Measurements from ENCODE around the gene LIMD2. TPM values are rescaled to one million over a fixed set of nuclear protein-coding genes. Genes with fewer than 3 reads are reported as not detected.

Gene LIMD2
- polyA plus RNA-seq, 1 of the 3 experiments (the other 2 are of a cell fraction): 78.0 TPM

GRCh38 chr17:63705657-63706056 lies 5.7 kb upstream of the LIMD2 start:
- H4K20me1 ChIP-seq (ENCODE audit: insufficient read depth): no peaks in the 10 kb centered on the region
- no peak for DNase-seq
- no peak overlapping the region for H2AFZ ChIP-seq (ENCODE audit: low read depth)
- H3F3A ChIP-seq (replicated peaks; ENCODE audit: insufficient read depth): peaks cover 9% of the 10 kb centered on the region
- H3K4me1 ChIP-seq (ENCODE audit: control insufficient read depth in 1 of 2, insufficient read depth in 2 of 2, low read depth in 1 of 2, low read length in 1 of 2): peaks cover 9 to 39% of the 10 kb centered on the region in 2 experiments; a peak in 2 of 4 replicates
- no peak for TF ChIP-seq EP300 (IDR thresholded peaks at IDR 0.05; ENCODE audit: borderline replicate concordance in 1 of 2, low read depth in 1 of 2, low read length in 1 of 2)
- no peak for TF ChIP-seq MEF2A (IDR thresholded peaks at IDR 0.05; ENCODE audit: borderline replicate concordance, low read depth)
- no peak for TF ChIP-seq EZH2phosphoT487 (IDR thresholded peaks at IDR 0.05; ENCODE audit: borderline replicate concordance, low read depth)
- TF ChIP-seq USF1 (IDR thresholded peaks at IDR 0.05; ENCODE audit: borderline replicate concordance, low read depth): no peak
- TF ChIP-seq RCOR1 (IDR thresholded peaks at IDR 0.05; ENCODE audit: low read length): no peak
- TF ChIP-seq TCF12 (IDR thresholded peaks at IDR 0.05): no peak
- TF ChIP-seq, protein P1, sequence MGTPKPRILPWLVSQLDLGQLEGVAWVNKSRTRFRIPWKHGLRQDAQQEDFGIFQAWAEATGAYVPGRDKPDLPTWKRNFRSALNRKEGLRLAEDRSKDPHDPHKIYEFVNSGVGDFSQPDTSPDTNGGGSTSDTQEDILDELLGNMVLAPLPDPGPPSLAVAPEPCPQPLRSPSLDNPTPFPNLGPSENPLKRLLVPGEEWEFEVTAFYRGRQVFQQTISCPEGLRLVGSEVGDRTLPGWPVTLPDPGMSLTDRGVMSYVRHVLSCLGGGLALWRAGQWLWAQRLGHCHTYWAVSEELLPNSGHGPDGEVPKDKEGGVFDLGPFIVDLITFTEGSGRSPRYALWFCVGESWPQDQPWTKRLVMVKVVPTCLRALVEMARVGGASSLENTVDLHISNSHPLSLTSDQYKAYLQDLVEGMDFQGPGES (IDR thresholded peaks at IDR 0.05; ENCODE audit: low read depth, low read length): no peak
- no peak for TF ChIP-seq NRF1 (IDR thresholded peaks at IDR 0.05; ENCODE audit: low read depth, low read length)
- TF ChIP-seq, protein P2, sequence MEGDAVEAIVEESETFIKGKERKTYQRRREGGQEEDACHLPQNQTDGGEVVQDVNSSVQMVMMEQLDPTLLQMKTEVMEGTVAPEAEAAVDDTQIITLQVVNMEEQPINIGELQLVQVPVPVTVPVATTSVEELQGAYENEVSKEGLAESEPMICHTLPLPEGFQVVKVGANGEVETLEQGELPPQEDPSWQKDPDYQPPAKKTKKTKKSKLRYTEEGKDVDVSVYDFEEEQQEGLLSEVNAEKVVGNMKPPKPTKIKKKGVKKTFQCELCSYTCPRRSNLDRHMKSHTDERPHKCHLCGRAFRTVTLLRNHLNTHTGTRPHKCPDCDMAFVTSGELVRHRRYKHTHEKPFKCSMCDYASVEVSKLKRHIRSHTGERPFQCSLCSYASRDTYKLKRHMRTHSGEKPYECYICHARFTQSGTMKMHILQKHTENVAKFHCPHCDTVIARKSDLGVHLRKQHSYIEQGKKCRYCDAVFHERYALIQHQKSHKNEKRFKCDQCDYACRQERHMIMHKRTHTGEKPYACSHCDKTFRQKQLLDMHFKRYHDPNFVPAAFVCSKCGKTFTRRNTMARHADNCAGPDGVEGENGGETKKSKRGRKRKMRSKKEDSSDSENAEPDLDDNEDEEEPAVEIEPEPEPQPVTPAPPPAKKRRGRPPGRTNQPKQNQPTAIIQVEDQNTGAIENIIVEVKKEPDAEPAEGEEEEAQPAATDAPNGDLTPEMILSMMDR (IDR thresholded peaks at IDR 0.05): no peak
- no peak for TF ChIP-seq MAX (IDR thresholded peaks at IDR 0.05; ENCODE audit: low read depth)
- TF ChIP-seq FOSL2 (IDR thresholded peaks at IDR 0.05; ENCODE audit: borderline replicate concordance, low read depth): no peak
- no peak for TF ChIP-seq CHD2 (IDR thresholded peaks at IDR 0.05; ENCODE audit: low read length, partially characterized antibody)
- no peak for TF ChIP-seq GATA2 (CRISPR knock-in tag; IDR thresholded peaks at IDR 0.05)
- H3K27me3 ChIP-seq (ENCODE audit: insufficient read depth): no peaks in the 10 kb centered on the region
- POLR2A ChIA-PET: interaction anchor here (1.2 kb wide), 1 partner anchor 17 kb away, joined by 3 read pairs; no protein-coding TSS in a partner anchor
- no peak overlapping the region for H3K9ac ChIP-seq
- H3K9me3 ChIP-seq: no peaks in the 10 kb centered on the region
- WGBS (ENCODE audit: low lambda C conversion rate): 73% methylated on average over 3 of the region's 3 CpGs
- peaks cover 21 to 45% of the 10 kb centered on the region in 2 experiments for H3K36me3 ChIP-seq (replicated peaks in 1 of 2; ENCODE audit: control insufficient read depth in 1 of 2, insufficient read depth in 2 of 2, low read length in 1 of 2)
- no peak overlapping the region for H3K4me3 ChIP-seq (ENCODE audit: low read depth in 2 of 2, low read length in 1 of 2)
- H3K27ac ChIP-seq (ENCODE audit: low read depth in 2 of 2, low read length in 1 of 2): no peak overlapping the region
- peaks cover 7% of the 10 kb centered on the region for H3K79me2 ChIP-seq (ENCODE audit: insufficient read depth)
- CTCF ChIA-PET: interaction anchor here (1.4 kb wide), 1 partner anchor 280 kb away, joined by 3 read pairs; no protein-coding TSS in a partner anchor
- H3K9me2 ChIP-seq: no peaks in the 10 kb centered on the region
- H3K4me2 ChIP-seq: no peak overlapping the region

GRCh38 chr17:63704836-63705235 lies 4.9 kb upstream of the LIMD2 start:
- Histone ChIP-seq H3K79me2 (ENCODE audit: insufficient read depth) (peaks cover 8% of the 10 kb centered on the region), H4K20me1 (ENCODE audit: insufficient read depth) (no peaks in the 10 kb centered on the region), H3K9me3 (no peaks in the 10 kb centered on the region), H3K4me3 (ENCODE audit: low read depth in 2 of 2, low read length in 1 of 2) (no peak overlapping the region), H3K27ac (ENCODE audit: low read depth in 2 of 2, low read length in 1 of 2) (no peak overlapping the region), H3K9me2 (no peaks in the 10 kb centered on the region), H3F3A (replicated peaks; ENCODE audit: insufficient read depth) (peaks cover 9% of the 10 kb centered on the region), H3K9ac (no peak overlapping the region), H3K4me1 (ENCODE audit: control insufficient read depth in 1 of 2, insufficient read depth in 2 of 2, low read depth in 1 of 2, low read length in 1 of 2) (peaks cover 9 to 40% of the 10 kb centered on the region in 2 experiments; a peak in 2 of 4 replicates), H3K36me3 (replicated peaks in 1 of 2; ENCODE audit: control insufficient read depth in 1 of 2, insufficient read depth in 2 of 2, low read length in 1 of 2) (peaks cover 16 to 39% of the 10 kb centered on the region in 2 experiments), H2AFZ (ENCODE audit: low read depth) (no peak overlapping the region), H3K27me3 (ENCODE audit: insufficient read depth) (no peaks in the 10 kb centered on the region), H3K4me2 (no peak overlapping the region)
- WGBS (ENCODE audit: low lambda C conversion rate): 96% methylated on average over 9 of the region's 9 CpGs
- DNase-seq: no peak
- ChIA-PET CTCF (no interaction called here), POLR2A (no interaction called here)
- no peak for TF ChIP-seq TEAD4 (IDR thresholded peaks at IDR 0.05; ENCODE audit: borderline replicate concordance, insufficient read depth)
- no peak for TF ChIP-seq MEF2A (IDR thresholded peaks at IDR 0.05; ENCODE audit: borderline replicate concordance, low read depth)
- TF ChIP-seq, protein P3, sequence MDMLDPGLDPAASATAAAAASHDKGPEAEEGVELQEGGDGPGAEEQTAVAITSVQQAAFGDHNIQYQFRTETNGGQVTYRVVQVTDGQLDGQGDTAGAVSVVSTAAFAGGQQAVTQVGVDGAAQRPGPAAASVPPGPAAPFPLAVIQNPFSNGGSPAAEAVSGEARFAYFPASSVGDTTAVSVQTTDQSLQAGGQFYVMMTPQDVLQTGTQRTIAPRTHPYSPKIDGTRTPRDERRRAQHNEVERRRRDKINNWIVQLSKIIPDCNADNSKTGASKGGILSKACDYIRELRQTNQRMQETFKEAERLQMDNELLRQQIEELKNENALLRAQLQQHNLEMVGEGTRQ (IDR thresholded peaks at IDR 0.05; ENCODE audit: borderline replicate concordance, low read depth, low read length): no peak
- TF ChIP-seq SMC3 (IDR thresholded peaks at IDR 0.05; ENCODE audit: low read depth, low read length): no peak
- no peak for TF ChIP-seq TCF12 (IDR thresholded peaks at IDR 0.05)
- TF ChIP-seq POLR2AphosphoS5 (IDR thresholded peaks at IDR 0.05; ENCODE audit: low read depth, low read length): no peak
- TF ChIP-seq, protein P4, sequence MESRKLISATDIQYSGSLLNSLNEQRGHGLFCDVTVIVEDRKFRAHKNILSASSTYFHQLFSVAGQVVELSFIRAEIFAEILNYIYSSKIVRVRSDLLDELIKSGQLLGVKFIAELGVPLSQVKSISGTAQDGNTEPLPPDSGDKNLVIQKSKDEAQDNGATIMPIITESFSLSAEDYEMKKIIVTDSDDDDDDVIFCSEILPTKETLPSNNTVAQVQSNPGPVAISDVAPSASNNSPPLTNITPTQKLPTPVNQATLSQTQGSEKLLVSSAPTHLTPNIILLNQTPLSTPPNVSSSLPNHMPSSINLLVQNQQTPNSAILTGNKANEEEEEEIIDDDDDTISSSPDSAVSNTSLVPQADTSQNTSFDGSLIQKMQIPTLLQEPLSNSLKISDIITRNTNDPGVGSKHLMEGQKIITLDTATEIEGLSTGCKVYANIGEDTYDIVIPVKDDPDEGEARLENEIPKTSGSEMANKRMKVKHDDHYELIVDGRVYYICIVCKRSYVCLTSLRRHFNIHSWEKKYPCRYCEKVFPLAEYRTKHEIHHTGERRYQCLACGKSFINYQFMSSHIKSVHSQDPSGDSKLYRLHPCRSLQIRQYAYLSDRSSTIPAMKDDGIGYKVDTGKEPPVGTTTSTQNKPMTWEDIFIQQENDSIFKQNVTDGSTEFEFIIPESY (IDR thresholded peaks at IDR 0.05; ENCODE audit: borderline replicate concordance, low read depth): no peak
- no peak for TF ChIP-seq MXI1 (IDR thresholded peaks at IDR 0.05; ENCODE audit: low read depth, low read length)
- no peak for TF ChIP-seq GABPA (IDR thresholded peaks at IDR 0.05; ENCODE audit: low read depth)
- no peak for TF ChIP-seq CHD2 (IDR thresholded peaks at IDR 0.05; ENCODE audit: low read length, partially characterized antibody)
- no peak for TF ChIP-seq JUND (IDR thresholded peaks at IDR 0.05)
- TF ChIP-seq GATA2 (CRISPR knock-in tag; IDR thresholded peaks at IDR 0.05): no peak

Measured in SK-N-SH (cell line).